Neural cell (in vitro differentiated cells): ENCODE data around the gene UFD1. TPM values are rescaled to one million over a fixed set of nuclear protein-coding genes. Genes with fewer than 3 reads are reported as not detected.

Experiments used
- H2AFZ ChIP-seq: fragments of 200-600, 300-800 bp; sonication (generic), shearing (Covaris generic); 2 replicates; pipeline ENCODE4 v1.6.0; 2014; ENCODE audit warnings: low read depth, mild to moderate bottlenecking, antibody characterized with exemption, low read length, moderate library complexity
- H3F3A ChIP-seq: fragments of 200-600 bp; shearing (Covaris generic); 2 replicates; pipeline ENCODE4 v1.6.1; 2016; ENCODE audit warnings: mild to moderate bottlenecking, moderate library complexity, mixed read lengths, antibody characterized with exemption, low read length; ENCODE audit not compliant: insufficient read depth, poor library complexity, severe bottlenecking
- H3K27ac ChIP-seq: fragments of 200-600, 300-800 bp; sonication (generic), shearing (Covaris generic); 2 replicates; pipeline ENCODE4 v1.5.1; 2014; ENCODE audit warnings: mild to moderate bottlenecking, low read length, moderate library complexity
- H3K27me3 ChIP-seq: fragments of 300-800, 200-600 bp; sonication (generic), shearing (Covaris generic); 2 replicates; pipeline ENCODE4 v1.6.0; 2014; ENCODE audit warnings: mild to moderate bottlenecking, low read depth, low read length, moderate library complexity; ENCODE audit not compliant: insufficient read depth
- H3K36me3 ChIP-seq: fragments of 300-800, 200-600 bp; sonication (generic), shearing (Covaris generic); 2 replicates; pipeline ENCODE4 v1.5.1; 2014; ENCODE audit warnings: mild to moderate bottlenecking, antibody characterized with exemption, low read length, moderate library complexity; ENCODE audit not compliant: insufficient read depth
- H3K4me2 ChIP-seq: fragments of 300-800, 200-600 bp; sonication (generic), shearing (Covaris generic); 2 replicates; pipeline ENCODE4 v1.6.0; 2014; ENCODE audit warnings: mild to moderate bottlenecking, low read length
- H3K4me3 ChIP-seq: fragments of 300-800, 200-600 bp; sonication (generic), shearing (Covaris generic); 2 replicates; pipeline ENCODE4 v1.5.1; 2014; ENCODE audit warnings: mild to moderate bottlenecking, low read length, moderate library complexity
- H3K79me2 ChIP-seq: fragments of 200-600 bp; shearing (Covaris generic); replicated peaks from 2 replicates; pipeline ENCODE4 v1.6.0; 2014; ENCODE audit warnings: mild to moderate bottlenecking, low read length, moderate library complexity; ENCODE audit not compliant: insufficient read depth
- H3K9ac ChIP-seq: fragments of 300-800, 200-600 bp; sonication (generic), shearing (Covaris generic); 2 replicates; pipeline ENCODE4 v1.6.1; 2016; ENCODE audit warnings: mild to moderate bottlenecking, low read length, mixed read lengths
- H3K9me2 ChIP-seq: fragments of 200-600 bp; shearing (Covaris generic); 2 replicates; pipeline ENCODE4 v1.6.1; 2016; ENCODE audit warnings: mild to moderate bottlenecking, low read length, mixed read lengths; ENCODE audit not compliant: insufficient read depth
- H3K9me3 ChIP-seq: fragments of 200-600, 300-800 bp; sonication (generic), shearing (Covaris generic); 2 replicates; pipeline ENCODE4 v1.6.1; 2016; ENCODE audit warnings: mild to moderate bottlenecking, mixed run types, low read length, moderate library complexity, mixed read lengths
- H4K20me1 ChIP-seq: fragments of 200-600 bp; shearing (Covaris generic); 2 replicates; pipeline ENCODE4 v1.6.1; 2016; ENCODE audit warnings: mild to moderate bottlenecking, mixed run types; ENCODE audit not compliant: insufficient read depth
- EP300 ChIP-seq: fragments of 450-650 bp; conservative IDR thresholded peaks from 2 replicates; pipeline ENCODE4 v1.6.1; 2014; ENCODE audit warnings: antibody characterized with exemption, mild to moderate bottlenecking, moderate library complexity; ENCODE audit not compliant: poor library complexity, severe bottlenecking
- EZH2 ChIP-seq: fragments of 200-600, 300-800 bp; shearing (Covaris generic), sonication (generic); IDR thresholded peaks from 2 replicates; pipeline ENCODE4 v1.6.1; 2014; ENCODE audit warnings: antibody characterized with exemption, low read length, borderline replicate concordance, mild to moderate bottlenecking; ENCODE audit not compliant: insufficient read depth, poor library complexity, severe bottlenecking
- MXI1 ChIP-seq: fragments of 450-650 bp; conservative IDR thresholded peaks from 2 replicates; pipeline ENCODE4 v1.6.1; 2014; ENCODE audit warnings: antibody characterized with exemption, mild to moderate bottlenecking; ENCODE audit not compliant: poor library complexity, severe bottlenecking
- POLR2AphosphoS5 ChIP-seq: IDR thresholded peaks from 2 replicates; pipeline ENCODE4 v1.6.1; 2012
- REST ChIP-seq: IDR thresholded peaks from 2 replicates; pipeline ENCODE4 v1.6.1; 2012; ENCODE audit warnings: borderline replicate concordance
- TAF1 ChIP-seq: IDR thresholded peaks from 2 replicates; pipeline ENCODE4 v1.6.1; 2012; ENCODE audit warnings: low read depth
- polyA plus RNA-seq: library from polyadenylated mRNA; depleted of rRNA; stranded (reverse); fragments of >200 nt; gene quantifications from 2 replicates; pipeline ENCODE4 v1.2.3, GENCODE V29; 2014

Gene UFD1
- polyA plus RNA-seq, 1 donor from 2014 or later, result 56.9 TPM

GRCh38 chr22:19429950-19430889, 48.8 kb downstream of the UFD1 start:
- H3K79me2 ChIP-seq, result peaks cover 60% of the 10 kb centered on the region

GRCh38 chr22:19424186-19424500, 54.9 kb downstream of the UFD1 start:
- Histone ChIP-seq H3K4me2 (no peak overlapping the region), H3K9ac (no peak overlapping the region), H3F3A (no peaks in the 10 kb centered on the region), H3K4me3 (no peak overlapping the region), H3K36me3 (no peaks in the 10 kb centered on the region), H4K20me1 (no peaks in the 10 kb centered on the region), H3K27ac (no peak overlapping the region), H3K9me2 (no peaks in the 10 kb centered on the region), H3K9me3 (no peaks in the 10 kb centered on the region), H2AFZ (no peak overlapping the region), H3K27me3 (no peaks in the 10 kb centered on the region), H3K79me2 (peaks cover 59% of the 10 kb centered on the region)
- TF ChIP-seq REST, result no peak
- no peak for TF ChIP-seq EP300
- TF ChIP-seq POLR2AphosphoS5, result no peak
- no peak for TF ChIP-seq TAF1
- no peak for TF ChIP-seq EZH2
- no peak for TF ChIP-seq MXI1

More at GRCh38 chr22:19429950-19430889, 48.8 kb downstream of the UFD1 start:
- Histone ChIP-seq H3K9me3 (no peaks in the 10 kb centered on the region), H3K9ac (peak overlapping the region; percentile 83), H2AFZ (no peak overlapping the region), H3K4me2 (peak overlapping the region; percentile 89), H3F3A (no peaks in the 10 kb centered on the region), H3K27me3 (no peaks in the 10 kb centered on the region), H3K27ac (peak overlapping the region; percentile 57), H3K9me2 (no peaks in the 10 kb centered on the region), H3K36me3 (peaks cover 5% of the 10 kb centered on the region), H3K4me3 (peak overlapping the region; percentile 98), H4K20me1 (peaks cover 5% of the 10 kb centered on the region)
- peak; percentile 0 for TF ChIP-seq REST
- no peak for TF ChIP-seq TAF1
